Left ventricle myocardium superior (tissue), 1 donor: Measurements from ENCODE around the gene DAAM2. TPM values are rescaled to one million over a fixed set of nuclear protein-coding genes. Genes with fewer than 3 reads are reported as not detected.

Experiments used
- ATAC-seq: fragments of 200-7000 bp; cut with Tn5 transposase; one replicate; pipeline ENCODE4 v1.9.1; 2020; ENCODE audit warnings: mild to moderate bottlenecking, moderate library complexity
- DNase-seq: peaks from one replicate; pipeline ENCODE4 v3.0.0-alpha.2; 2020
- intact Hi-C: fragments of 100-400 bp; cut with micrococcal nuclease; formaldehyde crosslinking; loops from one replicate; pipeline ENCODE4 v1.11.0; 2022
- total RNA-seq: library from RNA; stranded (reverse); fragmentation: NEBNext Ultra II Directional; extraction: Animal tissue kit (Norgen Biotek cat#: 25700); gene quantifications from one replicate; pipeline ENCODE4 v1.2.1, GENCODE V29; 2021
- donor health status: DM: no; HTN: yes; CAD: no; lungs with severe emphysema.

The DAAM2 gene
- total RNA-seq, 1 donor from 2014 or later = 16.1 TPM

- intact Hi-C loops = no loop called here
- ATAC-seq = no peak
- DNase-seq = no peak
Measured at GRCh38 chr6:39785281-39785680, 6.9 kb upstream of the DAAM2 start.

GRCh38 chr6:39786649-39787048, 5.5 kb upstream of the DAAM2 start:
- DNase-seq (no peak), ATAC-seq (no peak)
- intact Hi-C loops = no loop called here

- DNase-seq (no peak), ATAC-seq (no peak)
- intact Hi-C loops = no loop called here
Measured at GRCh38 chr6:39787322-39787721, 4.9 kb upstream of the DAAM2 start.

GRCh38 chr6:39790772-39791171, 1.4 kb upstream of the DAAM2 start:
- no peak for DNase-seq
- intact Hi-C loops = no loop called here
- no peak for ATAC-seq

GRCh38 chr6:39791311-39791710, 865 bp upstream of the DAAM2 start:
- intact Hi-C loops = no loop called here
- ATAC-seq (peak; percentile 46), DNase-seq (no peak)

- DNase-seq (peak; percentile 49), ATAC-seq (peak; percentile 14)
- intact Hi-C loops = no loop called here
Measured at GRCh38 chr6:39792540-39793450, 619 bp downstream of the DAAM2 start.

GRCh38 chr6:39793516-39793915, 1.3 kb downstream of the DAAM2 start:
- DNase-seq (no peak), ATAC-seq (no peak)
- intact Hi-C loops = no loop called here

- ATAC-seq (no peak), DNase-seq (no peak)
- intact Hi-C loops = no loop called here
Measured at GRCh38 chr6:39794231-39794630, 2.1 kb downstream of the DAAM2 start.

- intact Hi-C loops = no loop called here
- no peak for DNase-seq
- no peak for ATAC-seq
Measured at GRCh38 chr6:39797751-39798150, 5.6 kb downstream of the DAAM2 start.

GRCh38 chr6:39800034-39801032, 8.2 kb downstream of the DAAM2 start:
- no peak for ATAC-seq
- intact Hi-C loops = no loop called here
- DNase-seq = no peak

- intact Hi-C loops = no loop called here
- DNase-seq = no peak
- no peak for ATAC-seq
Measured at GRCh38 chr6:39801456-39802251, 9.5 kb downstream of the DAAM2 start.

GRCh38 chr6:39803872-39804271, 11.7 kb downstream of the DAAM2 start:
- no peak for ATAC-seq
- no peak for DNase-seq
- intact Hi-C loops = no loop called here

- no peak for ATAC-seq
- no peak for DNase-seq
- intact Hi-C loops = no loop called here
Measured at GRCh38 chr6:39804466-39805065, 12.4 kb downstream of the DAAM2 start.

- ATAC-seq (no peak), DNase-seq (no peak)
- intact Hi-C loops = no loop called here
Measured at GRCh38 chr6:39806278-39806677, 14.1 kb downstream of the DAAM2 start.

- intact Hi-C loops = no loop called here
- ATAC-seq = no peak
- no peak for DNase-seq
Measured at GRCh38 chr6:39808346-39808745, 16.2 kb downstream of the DAAM2 start.

GRCh38 chr6:39808964-39809363, 16.8 kb downstream of the DAAM2 start:
- intact Hi-C loops = no loop called here
- DNase-seq = no peak
- peak; percentile 19 for ATAC-seq

GRCh38 chr6:39811835-39812345, 19.7 kb downstream of the DAAM2 start:
- intact Hi-C loops = no loop called here
- ATAC-seq (no peak), DNase-seq (no peak)

- ATAC-seq (peak; percentile 46), DNase-seq (no peak)
Measured at GRCh38 chr6:39812496-39812852, 20.3 kb downstream of the DAAM2 start.

More at GRCh38 chr6:39812496-39812852, 20.3 kb downstream of the DAAM2 start:
- intact Hi-C loops = no loop called here
